ENCODE data around the gene NKTR.

The NKTR gene

GRCh38 chr3:42662813-42663535 is 62.5 kb downstream of the NKTR start:
- no peak for DNase-seq

GRCh38 chr3:42663581-42664437 is 63.3 kb downstream of the NKTR start:
- DNase-seq, result no peak

- no peak for DNase-seq
These were observed 63.9 kb downstream of the NKTR start for GRCh38 chr3:42664438-42664803.

- no peak for DNase-seq
These were observed 64.8 kb downstream of the NKTR start for GRCh38 chr3:42665050-42665878.

GRCh38 chr3:42666022-42666421 is 65.5 kb downstream of the NKTR start:
- DNase-seq, result no peak

GRCh38 chr3:42666577-42666998 is 66.1 kb downstream of the NKTR start:
- no peak for DNase-seq

- no peak for DNase-seq
These were observed 66.6 kb downstream of the NKTR start for GRCh38 chr3:42667096-42667522.

- no peak for DNase-seq
These were observed 67.3 kb downstream of the NKTR start for GRCh38 chr3:42667523-42668412.

- DNase-seq, result no peak
These were observed 67.9 kb downstream of the NKTR start for GRCh38 chr3:42668413-42668760.

GRCh38 chr3:42668793-42669217 is 68.3 kb downstream of the NKTR start:
- no peak for DNase-seq

GRCh38 chr3:42670051-42670576 is 69.6 kb downstream of the NKTR start:
- no peak for DNase-seq

GRCh38 chr3:42670670-42671069 is 70.2 kb downstream of the NKTR start:
- DNase-seq, result no peak

- no peak for DNase-seq
These were observed 72.0 kb downstream of the NKTR start for GRCh38 chr3:42672515-42672914.

- no peak for DNase-seq
These were observed 72.6 kb downstream of the NKTR start for GRCh38 chr3:42673082-42673481.

GRCh38 chr3:42674146-42674545 is 73.7 kb downstream of the NKTR start:
- DNase-seq, result no peak

- DNase-seq, result no peak
These were observed 75.4 kb downstream of the NKTR start for GRCh38 chr3:42675909-42676308.

GRCh38 chr3:42678447-42678846 is 78.0 kb downstream of the NKTR start:
- no peak for DNase-seq

- DNase-seq, result no peak
These were observed 79.8 kb downstream of the NKTR start for GRCh38 chr3:42680271-42680670.

- no peak for DNase-seq
These were observed 80.3 kb downstream of the NKTR start for GRCh38 chr3:42680806-42681205.

- DNase-seq, result no peak
These were observed 81.0 kb downstream of the NKTR start for GRCh38 chr3:42681361-42682038.

- DNase-seq, result no peak
These were observed 82.0 kb downstream of the NKTR start for GRCh38 chr3:42682301-42683070.
